Astrocyte (in vitro differentiated cells and primary cell): ENCODE data around the gene SMCO3.

Experiments used
- EZH2 ChIP-seq: IDR thresholded peaks from 2 replicates; pipeline ENCODE4 v1.6.1; 2012; ENCODE audit warnings: mild to moderate bottlenecking, low read length, inconsistent platforms; ENCODE audit not compliant: insufficient read depth
- TF ChIP-seq, protein P1 (sequence below): IDR thresholded peaks from 2 replicates; pipeline ENCODE4 v1.5.1; 2011; ENCODE audit warnings: low read depth, mild to moderate bottlenecking, inconsistent platforms, low read length, moderate library complexity; ENCODE audit not compliant: insufficient read depth

DNA sequence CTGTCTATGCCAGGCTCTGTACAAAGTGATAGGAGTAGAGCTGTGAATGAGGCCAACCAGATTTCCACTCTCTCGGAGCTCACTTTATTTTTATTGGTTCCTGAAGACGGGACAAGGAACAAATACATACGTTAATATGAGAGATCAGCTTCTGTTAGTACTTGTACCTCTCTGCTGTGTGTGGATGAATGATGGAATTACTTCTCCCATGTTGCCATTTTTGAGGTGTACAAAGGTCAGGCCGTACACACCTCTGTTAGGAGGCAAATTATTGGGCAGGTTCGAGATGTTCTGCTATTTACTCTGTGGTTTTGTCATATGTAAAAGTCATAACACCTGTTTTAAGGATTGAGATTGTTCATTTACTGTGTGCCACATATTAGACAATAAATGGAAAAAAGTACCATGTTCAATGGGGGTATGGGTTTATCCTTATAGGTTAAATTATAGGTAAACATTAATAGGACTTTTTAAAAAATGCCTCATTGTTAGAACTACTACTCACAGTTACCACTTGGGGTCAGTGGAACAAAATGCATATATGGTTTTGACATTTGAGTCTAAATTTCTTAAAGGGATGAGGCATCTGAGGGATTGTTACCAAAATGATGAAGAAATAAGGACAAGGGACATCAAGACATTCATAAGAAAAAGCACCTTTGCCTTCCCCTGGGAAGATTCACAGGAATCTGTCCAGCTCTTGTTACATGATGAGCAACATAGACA, 37.6 kb downstream of the SMCO3 start:
- TF ChIP-seq, protein P1, sequence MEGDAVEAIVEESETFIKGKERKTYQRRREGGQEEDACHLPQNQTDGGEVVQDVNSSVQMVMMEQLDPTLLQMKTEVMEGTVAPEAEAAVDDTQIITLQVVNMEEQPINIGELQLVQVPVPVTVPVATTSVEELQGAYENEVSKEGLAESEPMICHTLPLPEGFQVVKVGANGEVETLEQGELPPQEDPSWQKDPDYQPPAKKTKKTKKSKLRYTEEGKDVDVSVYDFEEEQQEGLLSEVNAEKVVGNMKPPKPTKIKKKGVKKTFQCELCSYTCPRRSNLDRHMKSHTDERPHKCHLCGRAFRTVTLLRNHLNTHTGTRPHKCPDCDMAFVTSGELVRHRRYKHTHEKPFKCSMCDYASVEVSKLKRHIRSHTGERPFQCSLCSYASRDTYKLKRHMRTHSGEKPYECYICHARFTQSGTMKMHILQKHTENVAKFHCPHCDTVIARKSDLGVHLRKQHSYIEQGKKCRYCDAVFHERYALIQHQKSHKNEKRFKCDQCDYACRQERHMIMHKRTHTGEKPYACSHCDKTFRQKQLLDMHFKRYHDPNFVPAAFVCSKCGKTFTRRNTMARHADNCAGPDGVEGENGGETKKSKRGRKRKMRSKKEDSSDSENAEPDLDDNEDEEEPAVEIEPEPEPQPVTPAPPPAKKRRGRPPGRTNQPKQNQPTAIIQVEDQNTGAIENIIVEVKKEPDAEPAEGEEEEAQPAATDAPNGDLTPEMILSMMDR, result no peak
- TF ChIP-seq EZH2, result no peak
